Activated CD8-positive, alpha-beta memory T cell treated with anti-CD3 and anti-CD28 coated beads for 36 hours (primary cell): ENCODE measurements around the gene FETUB. TPM values are rescaled to one million over a fixed set of nuclear protein-coding genes. Genes with fewer than 3 reads are reported as not detected.

Source experiments
- CTCF ChIA-PET: fragments of 350-600 bp; sonication (Branson Sonifier 250); formaldehyde crosslinking; loops from one replicate; lab custom pipeline; 2021; ENCODE audit warnings: antibody characterized with exemption; lab: Charles Lee
- POLR2A ChIA-PET: fragments of 350-600 bp; sonication (Branson Sonifier 250); formaldehyde crosslinking; loops from one replicate; lab custom pipeline; 2021; ENCODE audit warnings: antibody characterized with exemption; lab: Charles Lee
- total RNA-seq, 2 experiments: library from RNA; stranded (reverse); gene quantifications; one replicate each; pipeline ENCODE4 v1.2.3, GENCODE V29; 2021

The FETUB gene
- total RNA-seq, 2 experiments from 2014 or later: not detected

- POLR2A ChIA-PET: no interaction called here
- CTCF ChIA-PET: interaction anchor here (1.2 to 2.1 kb wide), 3 partner anchors 8 to 212 kb away, joined by 3 to 6 read pairs (median 4); no protein-coding TSS in a partner anchor
Observed at GRCh38 chr3:186609247-186609868, 30.8 kb upstream of the FETUB start.

GRCh38 chr3:186612065-186612464 is 28.1 kb upstream of the FETUB start:
- CTCF ChIA-PET: no interaction called here
- POLR2A ChIA-PET: no interaction called here

GRCh38 chr3:186612721-186613636 is 27.2 kb upstream of the FETUB start, which contains the start of gene AHSG:
TSS of gene AHSG (plus strand) at chr3:186613060. CDS start at chr3:186613142, 82 bp downstream.
- POLR2A ChIA-PET: no interaction called here
- CTCF ChIA-PET: interaction anchor here (1.6 kb wide), 1 partner anchor 20 kb away, joined by 4 read pairs; no protein-coding TSS in a partner anchor

GRCh38 chr3:186613637-186614265 is 26.4 kb upstream of the FETUB start:
- POLR2A ChIA-PET: interaction anchor here (0.9 kb wide), 1 partner anchor 170 kb away, joined by 4 read pairs; no protein-coding TSS in a partner anchor
- CTCF ChIA-PET: interaction anchor here (0.8 to 4.4 kb wide), 9 partner anchors 9 to 208 kb away, joined by 3 to 20 read pairs (median 4); partner anchors contain the start of gene DNAJB11

- CTCF ChIA-PET: interaction anchor here (0.6 to 4.4 kb wide), 18 partner anchors 9 to 677 kb away, joined by 3 to 20 read pairs (median 4); partner anchors contain the start of genes DNAJB11 and EIF4A2
- POLR2A ChIA-PET: interaction anchor here (0.9 kb wide), 1 partner anchor 170 kb away, joined by 4 read pairs; no protein-coding TSS in a partner anchor
Observed at GRCh38 chr3:186614266-186614596, 26.0 kb upstream of the FETUB start.

DNA sequence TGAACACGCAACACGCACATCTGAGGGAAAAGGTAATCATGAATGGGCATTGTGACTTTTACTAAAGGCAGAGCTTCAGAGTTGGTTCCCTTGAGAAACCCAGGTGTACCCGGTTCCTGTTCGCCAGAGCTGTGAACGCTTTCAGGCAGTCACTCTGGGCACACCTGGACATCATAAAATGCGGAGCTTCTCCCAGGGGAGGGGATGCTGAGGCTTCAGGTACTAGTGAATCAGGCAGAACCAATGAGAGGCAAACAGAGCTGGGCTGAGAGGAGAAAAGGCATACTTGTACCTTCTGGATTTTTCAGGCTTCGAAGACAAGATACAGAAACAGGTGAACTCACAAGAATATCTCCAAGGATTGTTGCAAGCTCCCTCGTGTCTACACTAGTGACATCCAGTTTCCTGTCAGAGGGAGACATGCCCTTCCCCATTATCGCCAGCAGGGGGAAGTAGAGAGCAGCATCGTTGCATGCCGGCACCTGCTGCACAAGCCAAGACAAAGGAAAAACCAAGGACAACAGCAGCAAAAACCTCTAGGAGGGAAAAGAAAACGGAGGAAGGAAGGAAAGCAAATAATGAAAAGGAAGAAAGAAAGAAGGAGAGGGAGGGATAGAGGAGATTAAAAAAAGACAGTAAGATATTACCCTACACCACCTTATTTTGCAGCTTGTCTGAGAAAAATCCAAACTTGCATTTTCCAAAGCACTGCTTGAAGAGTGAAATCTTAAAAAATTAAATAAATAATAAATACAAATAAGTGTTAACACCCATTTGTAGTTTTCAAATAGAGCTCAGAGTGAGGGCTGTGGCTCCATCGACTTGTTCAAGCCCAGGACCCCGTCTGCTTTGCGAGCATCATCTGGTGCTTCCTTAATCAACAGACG is 25.4 kb upstream of the FETUB start:
- ChIA-PET CTCF (interaction anchor here (0.6 to 4.4 kb wide), 22 partner anchors 8 to 678 kb away, joined by 3 to 20 read pairs (median 3); partner anchors contain the start of genes DNAJB11 and EIF4A2), POLR2A (interaction anchor here (0.9 kb wide), 1 partner anchor 169 kb away, joined by 4 read pairs; no protein-coding TSS in a partner anchor)

- POLR2A ChIA-PET: interaction anchor here (1.2 kb wide), 1 partner anchor 211 kb away, joined by 4 read pairs; no protein-coding TSS in a partner anchor
- CTCF ChIA-PET: interaction anchor here (0.7 to 4.4 kb wide), 15 partner anchors 13 to 673 kb away, joined by 3 to 18 read pairs (median 5); partner anchors contain the start of genes DNAJB11, EIF4A2 and TBCCD1
Observed at GRCh38 chr3:186616299-186616617, 23.9 kb upstream of the FETUB start.

DNA sequence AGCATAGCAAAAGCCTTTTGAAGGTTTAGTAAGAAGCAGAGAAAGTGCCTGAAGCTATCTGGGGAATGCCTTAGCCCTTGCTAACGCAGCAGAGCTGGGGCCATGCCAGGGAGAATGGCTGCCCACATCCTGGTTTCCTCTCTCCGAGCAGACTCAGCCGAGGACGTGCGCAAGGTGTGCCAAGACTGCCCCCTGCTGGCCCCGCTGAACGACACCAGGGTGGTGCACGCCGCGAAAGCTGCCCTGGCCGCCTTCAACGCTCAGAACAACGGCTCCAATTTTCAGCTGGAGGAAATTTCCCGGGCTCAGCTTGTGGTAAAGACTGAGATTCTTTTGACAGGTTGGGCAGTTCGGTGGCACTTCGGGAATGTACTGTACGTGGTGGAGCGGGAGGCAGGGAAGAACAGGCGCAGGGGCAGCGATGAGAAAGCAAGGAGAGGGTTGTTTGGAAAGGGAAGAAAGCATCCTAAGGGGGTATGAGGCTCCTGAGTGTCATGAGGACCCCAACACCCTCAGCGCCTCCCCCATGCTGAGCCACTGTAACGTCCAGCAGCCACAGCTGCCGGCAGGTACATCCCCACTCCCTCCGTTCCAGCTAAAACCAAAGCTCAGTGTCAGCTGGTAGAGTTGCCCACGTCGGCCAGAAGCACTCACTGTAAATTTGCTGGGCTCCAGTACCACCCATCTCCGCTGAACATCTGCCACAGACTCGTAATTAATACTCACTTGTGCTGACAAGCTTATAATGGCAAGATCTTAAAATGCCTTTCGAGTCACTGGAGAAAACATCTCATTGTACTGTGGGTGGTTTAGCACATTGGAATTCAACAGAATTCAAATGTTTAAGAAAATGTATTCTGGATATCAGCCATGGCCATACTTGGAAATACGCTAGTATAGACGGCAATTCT is 22.9 kb upstream of the FETUB start:
- POLR2A ChIA-PET: interaction anchor here (0.8 to 1.5 kb wide), 4 partner anchors 46 to 210 kb away, joined by 3 to 4 read pairs (median 4); partner anchors contain the start of gene DNAJB11
- CTCF ChIA-PET: interaction anchor here (0.6 to 4.4 kb wide), 26 partner anchors 8 to 674 kb away, joined by 3 to 18 read pairs (median 4); partner anchors contain the start of genes DNAJB11, EIF4A2, RFC4 and TBCCD1

- ChIA-PET POLR2A (interaction anchor here (0.7 kb wide), 1 partner anchor 353 kb away, joined by 4 read pairs; no protein-coding TSS in a partner anchor), CTCF (interaction anchor here (2.0 kb wide), 1 partner anchor 78 kb away, joined by 5 read pairs; no protein-coding TSS in a partner anchor)
Observed at GRCh38 chr3:186618318-186618938, 21.8 kb upstream of the FETUB start.

GRCh38 chr3:186619787-186620212 is 20.4 kb upstream of the FETUB start:
- POLR2A ChIA-PET: no interaction called here
- CTCF ChIA-PET: no interaction called here

- ChIA-PET POLR2A (no interaction called here), CTCF (no interaction called here)
Observed at GRCh38 chr3:186620213-186621092, 19.7 kb upstream of the FETUB start.

GRCh38 chr3:186621894-186622650 is 18.1 kb upstream of the FETUB start:
- POLR2A ChIA-PET: no interaction called here
- CTCF ChIA-PET: no interaction called here

DNA sequence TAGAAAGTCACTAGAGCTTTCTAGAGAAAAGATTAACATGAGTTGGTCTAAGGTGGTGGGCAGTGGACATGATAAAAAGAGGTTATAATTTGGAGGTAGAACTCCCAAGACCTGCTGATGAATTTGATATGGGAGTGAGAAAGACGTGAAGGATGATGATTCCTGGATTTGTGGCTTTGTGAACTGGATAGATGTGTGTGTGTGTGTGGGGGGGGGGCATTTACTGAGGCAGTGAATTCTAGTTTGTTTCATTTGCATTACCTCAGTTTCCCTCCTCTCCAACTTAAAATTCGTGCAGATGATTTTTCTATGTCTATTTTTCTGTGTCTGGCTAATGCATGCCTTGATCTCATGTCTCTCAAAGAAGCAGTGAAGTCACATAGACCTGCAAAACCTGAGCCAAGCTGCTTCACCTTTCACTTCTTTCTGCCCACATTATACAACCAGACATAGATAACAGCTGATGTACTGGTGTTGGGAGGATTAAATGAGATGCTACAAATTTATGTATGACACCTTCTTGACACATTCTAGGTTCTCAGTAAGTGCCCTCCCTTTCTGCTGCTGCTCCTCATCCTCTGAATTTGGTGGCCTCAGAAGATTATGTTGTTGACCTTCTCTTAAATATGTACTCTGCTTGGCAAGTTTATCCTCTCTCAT is 17.4 kb upstream of the FETUB start:
- CTCF ChIA-PET: interaction anchor here (0.7 kb wide), 1 partner anchor 8 kb away, joined by 3 read pairs; no protein-coding TSS in a partner anchor

GRCh38 chr3:186624598-186624997 is 15.6 kb upstream of the FETUB start:
- CTCF ChIA-PET: interaction anchor here (2.3 kb wide), 1 partner anchor 10 kb away, joined by 10 read pairs; no protein-coding TSS in a partner anchor
- POLR2A ChIA-PET: no interaction called here

More for the DNA sequence above, 17.4 kb upstream of the FETUB start:
- POLR2A ChIA-PET: no interaction called here
